IPS-15b (cell line): ENCODE results near the gene LOXHD1.

Experiments used
- H3K27me3 ChIP-seq: one replicate; pipeline ENCODE4 v1.6.1; 2013; ENCODE audit warnings: low read length; ENCODE audit not compliant: control insufficient read depth, insufficient read depth
- H3K36me3 ChIP-seq: one replicate; pipeline ENCODE4 v1.6.1; 2013; ENCODE audit warnings: low read length; ENCODE audit not compliant: control insufficient read depth, insufficient read depth
- H3K4me1 ChIP-seq: one replicate; pipeline ENCODE4 v1.6.1; 2013; ENCODE audit warnings: mild to moderate bottlenecking, low read length; ENCODE audit not compliant: control insufficient read depth, insufficient read depth
- H3K4me3 ChIP-seq: one replicate; pipeline ENCODE4 v1.5.1; 2013; ENCODE audit warnings: low read depth, low read length
- H3K9ac ChIP-seq: one replicate; pipeline ENCODE4 v1.6.1; 2013; ENCODE audit warnings: low read depth, mild to moderate bottlenecking, low read length
- H3K9me3 ChIP-seq: one replicate; pipeline ENCODE4 v1.6.1; 2013; ENCODE audit warnings: mild to moderate bottlenecking, low read length; ENCODE audit not compliant: control insufficient read depth, insufficient read depth

Gene LOXHD1

DNA sequence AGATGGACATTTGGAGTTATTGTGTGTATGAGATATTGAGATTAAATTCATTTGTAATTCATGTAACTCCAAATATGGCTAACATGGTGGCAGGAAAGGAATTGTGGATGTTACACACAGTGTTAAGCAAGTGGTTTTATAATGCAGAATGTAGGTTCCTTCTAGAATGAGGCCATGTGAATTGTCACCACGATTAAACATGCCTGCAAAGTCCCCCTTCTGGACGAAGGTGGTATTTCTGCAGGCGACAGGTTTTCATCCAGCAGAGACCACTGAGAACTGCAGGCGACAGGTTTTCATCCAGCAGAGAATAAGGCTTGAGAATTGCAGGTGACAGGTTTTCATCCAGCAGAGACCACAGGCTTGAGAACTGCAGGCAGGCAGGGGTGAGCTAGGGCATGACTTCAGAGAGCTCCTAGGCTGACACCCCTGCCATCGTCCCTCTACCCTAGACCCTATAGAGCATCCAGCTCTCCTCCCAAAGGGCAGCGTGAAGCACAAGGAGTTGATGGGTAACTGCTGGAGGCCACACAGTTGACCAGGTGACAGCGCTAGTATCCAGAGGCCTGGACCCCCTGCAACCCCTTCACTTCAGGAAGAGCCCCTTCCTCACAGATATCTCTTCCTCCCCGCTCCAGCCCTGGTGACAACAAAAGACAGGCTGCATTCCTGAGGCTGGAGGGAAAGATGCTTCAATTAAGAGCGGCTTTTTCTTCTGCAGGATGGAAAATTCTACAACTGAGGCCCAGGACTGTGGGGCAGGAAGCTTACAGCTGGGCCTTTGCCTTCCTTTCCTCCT is 175.8 kb downstream of the LOXHD1 start:
- Histone ChIP-seq H3K4me3 (no peak overlapping the region), H3K36me3 (no peaks in the 10 kb centered on the region)

DNA sequence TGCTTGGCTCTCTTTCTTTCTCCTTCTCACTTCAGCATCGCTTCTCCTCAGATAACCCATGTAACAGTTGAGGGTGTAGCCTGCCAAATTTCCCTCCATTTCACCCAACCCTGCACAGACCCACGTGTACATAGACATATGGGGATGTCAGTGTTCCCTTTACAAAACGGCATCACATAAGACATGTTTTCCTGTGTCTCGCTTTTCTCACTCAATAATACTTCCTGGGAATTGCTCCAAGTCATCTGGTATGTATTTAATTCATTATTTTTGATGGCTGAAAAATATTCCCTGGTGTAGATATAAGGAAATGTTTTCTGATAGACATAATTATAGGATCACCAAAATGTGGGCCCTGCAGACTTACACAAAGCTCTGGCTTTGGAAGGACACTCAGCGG is 176.8 kb downstream of the LOXHD1 start:
- H3K27me3 ChIP-seq, result peaks cover 3% of the 10 kb centered on the region
- no peak overlapping the region for H3K4me3 ChIP-seq
- no peaks in the 10 kb centered on the region for H3K36me3 ChIP-seq
- H3K9me3 ChIP-seq, result no peaks in the 10 kb centered on the region
- H3K4me1 ChIP-seq, result peaks cover 5% of the 10 kb centered on the region
- H3K9ac ChIP-seq, result no peak overlapping the region

More for the DNA sequence above, 175.8 kb downstream of the LOXHD1 start:
- Histone ChIP-seq H3K9ac (no peak overlapping the region), H3K4me1 (peaks cover 8% of the 10 kb centered on the region), H3K27me3 (peaks cover 7% of the 10 kb centered on the region), H3K9me3 (no peaks in the 10 kb centered on the region)

DNA sequence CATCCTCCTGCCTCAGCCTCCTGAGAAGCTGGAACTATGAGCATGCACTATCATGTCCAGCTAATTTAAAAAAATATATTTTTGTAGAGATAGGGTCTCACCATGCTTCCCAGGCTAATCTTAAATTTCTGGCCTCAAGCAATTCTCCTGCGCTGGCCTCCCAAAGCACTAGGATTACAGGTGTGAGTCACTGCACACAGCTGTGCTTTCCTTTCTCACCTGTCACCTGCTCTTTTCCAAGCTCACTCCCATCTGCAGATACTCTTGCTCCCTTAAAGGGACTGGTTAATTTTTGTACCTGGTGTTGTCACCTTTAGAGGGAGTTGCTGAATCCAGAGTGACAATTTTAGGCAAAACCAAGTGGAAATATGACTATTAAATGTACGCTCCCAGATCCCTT is 178.2 kb downstream of the LOXHD1 start:
- Histone ChIP-seq H3K27me3 (no peaks in the 10 kb centered on the region), H3K4me3 (no peak overlapping the region), H3K36me3 (no peaks in the 10 kb centered on the region), H3K9ac (no peak overlapping the region), H3K9me3 (no peaks in the 10 kb centered on the region), H3K4me1 (no peaks in the 10 kb centered on the region)

DNA sequence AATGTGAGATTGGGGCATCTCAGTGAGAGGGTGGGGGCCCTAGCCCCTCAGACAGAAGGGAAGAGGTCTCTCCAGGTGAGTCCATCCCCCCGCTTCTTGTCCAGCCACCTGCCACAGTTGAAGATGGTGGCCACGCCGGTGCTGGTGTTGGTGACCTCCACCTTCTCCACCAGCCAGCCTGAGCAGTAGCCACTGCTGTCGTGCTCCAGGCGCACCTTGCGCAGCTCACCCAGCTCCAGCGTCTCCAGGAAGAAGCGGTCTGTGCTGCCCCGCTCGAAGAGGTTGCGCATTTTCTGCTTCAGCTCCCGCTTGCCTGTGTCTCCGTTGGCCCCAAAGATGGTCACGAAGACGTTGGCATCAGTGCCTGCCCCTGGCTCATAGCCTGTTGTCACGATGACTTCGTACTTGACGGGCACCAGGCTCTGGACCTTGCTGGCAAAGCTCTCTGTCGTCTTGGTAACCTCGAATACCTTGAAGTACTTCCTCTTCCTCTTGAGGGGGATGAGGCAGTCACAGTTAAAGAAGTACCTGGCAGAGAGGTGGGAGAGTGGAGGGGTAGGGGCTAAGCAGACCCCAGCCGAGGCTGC is 179.5 kb downstream of the LOXHD1 start:
- no peaks in the 10 kb centered on the region for H3K27me3 ChIP-seq
- no peak overlapping the region for H3K4me3 ChIP-seq
- H3K36me3 ChIP-seq, result no peaks in the 10 kb centered on the region
- H3K9ac ChIP-seq, result no peak overlapping the region
- no peaks in the 10 kb centered on the region for H3K4me1 ChIP-seq
- no peaks in the 10 kb centered on the region for H3K9me3 ChIP-seq

DNA sequence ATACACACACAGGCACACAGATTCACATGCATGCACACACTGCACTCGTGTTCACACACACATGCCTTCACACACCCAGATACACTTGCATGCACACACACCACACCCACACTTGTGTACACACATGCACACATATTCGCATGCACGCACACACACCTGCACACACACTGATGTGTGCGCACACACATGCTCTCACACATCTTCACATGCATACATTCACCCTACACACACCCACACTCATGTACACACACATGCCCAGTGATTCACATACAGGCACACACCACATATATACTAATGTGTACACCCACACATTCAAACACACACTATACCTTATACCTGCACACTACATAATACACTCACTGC is 181.6 kb downstream of the LOXHD1 start:
- no peak overlapping the region for H3K4me3 ChIP-seq
- H3K9me3 ChIP-seq, result no peaks in the 10 kb centered on the region
- no peaks in the 10 kb centered on the region for H3K27me3 ChIP-seq
- H3K4me1 ChIP-seq, result no peaks in the 10 kb centered on the region
- no peaks in the 10 kb centered on the region for H3K36me3 ChIP-seq
- no peak overlapping the region for H3K9ac ChIP-seq

GRCh38 chr18:46474487-46475389 is 182.3 kb downstream of the LOXHD1 start:
- no peaks in the 10 kb centered on the region for H3K27me3 ChIP-seq
- no peaks in the 10 kb centered on the region for H3K9me3 ChIP-seq

DNA sequence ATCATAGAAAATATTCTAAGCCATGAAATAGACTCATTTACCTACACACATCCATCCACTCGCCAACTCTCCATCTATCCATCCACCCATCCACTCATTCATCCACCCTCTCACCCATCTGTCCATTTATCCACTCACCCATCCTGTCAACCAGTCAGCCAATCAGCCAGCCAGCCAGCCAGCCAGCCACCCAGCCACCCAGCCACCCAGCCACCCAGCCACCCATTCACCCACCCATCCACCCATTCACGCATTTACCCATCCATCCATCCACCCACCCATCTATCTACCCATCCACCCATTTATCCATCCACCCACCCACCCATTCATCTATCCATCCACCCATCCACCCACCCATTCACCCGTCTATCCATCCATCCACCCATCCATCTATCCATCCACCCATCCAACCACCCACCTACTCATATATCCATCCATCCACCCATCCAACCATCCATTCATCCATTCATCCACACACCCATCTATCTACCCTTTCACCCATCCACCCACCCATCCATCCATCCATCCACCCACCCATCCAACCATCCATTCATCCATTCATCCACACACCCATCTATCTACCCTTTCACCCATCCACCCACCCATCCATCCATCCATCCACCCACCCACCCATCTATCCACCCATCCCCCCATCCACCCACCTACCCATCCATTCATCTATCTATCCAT is 185.1 kb downstream of the LOXHD1 start:
- H3K4me3 ChIP-seq, result no peak overlapping the region
- H3K4me1 ChIP-seq, result no peaks in the 10 kb centered on the region
- H3K36me3 ChIP-seq, result no peaks in the 10 kb centered on the region
- H3K27me3 ChIP-seq, result no peaks in the 10 kb centered on the region
- H3K9me3 ChIP-seq, result no peaks in the 10 kb centered on the region
- H3K9ac ChIP-seq, result no peak overlapping the region

More at GRCh38 chr18:46474487-46475389, 182.3 kb downstream of the LOXHD1 start:
- no peak overlapping the region for H3K9ac ChIP-seq
- no peaks in the 10 kb centered on the region for H3K36me3 ChIP-seq
- H3K4me1 ChIP-seq, result no peaks in the 10 kb centered on the region
- no peak overlapping the region for H3K4me3 ChIP-seq

DNA sequence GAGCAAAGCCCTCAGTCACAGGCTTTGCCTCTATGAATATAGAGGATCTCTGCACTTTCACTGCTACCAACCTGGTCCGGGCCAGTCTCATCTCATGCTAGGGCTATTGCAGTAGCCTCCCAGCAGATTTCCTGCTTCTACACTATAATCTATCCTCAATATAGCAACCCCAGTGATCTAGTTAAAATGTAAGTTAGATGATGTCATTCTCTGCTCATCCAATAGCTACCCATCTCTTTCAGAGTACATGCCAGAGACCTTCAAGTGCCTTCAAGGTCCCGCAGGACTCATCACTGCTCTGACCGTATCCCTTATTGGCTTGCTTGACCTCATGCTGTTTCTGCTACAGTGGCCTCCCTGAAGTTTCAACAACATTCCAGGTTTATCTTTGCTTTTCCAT is 186.3 kb downstream of the LOXHD1 start:
- H3K9me3 ChIP-seq, result no peaks in the 10 kb centered on the region
- H3K36me3 ChIP-seq, result no peaks in the 10 kb centered on the region
- H3K9ac ChIP-seq, result no peak overlapping the region
- no peaks in the 10 kb centered on the region for H3K27me3 ChIP-seq
- H3K4me3 ChIP-seq, result no peak overlapping the region
- peaks cover 9% of the 10 kb centered on the region for H3K4me1 ChIP-seq

- no peak overlapping the region for H3K9ac ChIP-seq
- no peaks in the 10 kb centered on the region for H3K36me3 ChIP-seq
- peaks cover 9% of the 10 kb centered on the region for H3K4me1 ChIP-seq
- no peak overlapping the region for H3K4me3 ChIP-seq
- no peaks in the 10 kb centered on the region for H3K9me3 ChIP-seq
- H3K27me3 ChIP-seq, result no peaks in the 10 kb centered on the region
Observed at GRCh38 chr18:46469186-46469915, 187.7 kb downstream of the LOXHD1 start.

- H3K36me3 ChIP-seq, result no peaks in the 10 kb centered on the region
- peaks cover 9% of the 10 kb centered on the region for H3K4me1 ChIP-seq
- no peak overlapping the region for H3K9ac ChIP-seq
- no peaks in the 10 kb centered on the region for H3K9me3 ChIP-seq
- no peak overlapping the region for H3K4me3 ChIP-seq
- H3K27me3 ChIP-seq, result no peaks in the 10 kb centered on the region
Observed at GRCh38 chr18:46468426-46469180, 188.4 kb downstream of the LOXHD1 start.
